Activated naive CD8-positive, alpha-beta T cell treated with anti-CD3 and anti-CD28 coated beads for 36 hours (primary cell): ENCODE results near the gene NAPSA. TPM values are rescaled to one million over a fixed set of nuclear protein-coding genes. Genes with fewer than 3 reads are reported as not detected.
"Not testable (repeated sequence)": the region's sequence is repeated elsewhere in the genome, so short reads cannot be mapped to it uniquely, and the experiment has no call there.

Experiments
- DNase-seq: peaks from one replicate; pipeline ENCODE4 v3.0.0; 2021
- H3K27ac Mint-ChIP-seq: one replicate; pipeline ENCODE4 v1.8.0; 2022; ENCODE audit warnings: mild to moderate bottlenecking, moderate library complexity, mixed read lengths
- H3K27me3 Mint-ChIP-seq: one replicate; pipeline ENCODE4 v1.8.0; 2022; ENCODE audit warnings: mild to moderate bottlenecking, mixed read lengths
- H3K36me3 Mint-ChIP-seq: one replicate; pipeline ENCODE4 v1.8.0; 2021; ENCODE audit warnings: mild to moderate bottlenecking, mixed read lengths
- H3K4me1 Mint-ChIP-seq: one replicate; pipeline ENCODE4 v1.8.0; 2021; ENCODE audit warnings: mixed read lengths
- H3K4me3 Mint-ChIP-seq: one replicate; pipeline ENCODE4 v1.8.0; 2022; ENCODE audit warnings: mild to moderate bottlenecking, moderate library complexity, mixed read lengths
- H3K9me3 Mint-ChIP-seq: one replicate; pipeline ENCODE4 v1.8.0; 2022; ENCODE audit warnings: mixed read lengths
- total RNA-seq, 2 experiments: library from RNA; stranded (reverse); gene quantifications; one replicate each; pipeline ENCODE4 v1.2.3, GENCODE V29; 2021

NAPSA gene
- total RNA-seq, 2 experiments from 2014 or later: 16.1 to 18.1 TPM

- peaks cover 50% of the 10 kb centered on the region for H3K4me1 Mint-ChIP-seq
- DNase-seq: no peak
- peaks cover 8% of the 10 kb centered on the region for H3K9me3 Mint-ChIP-seq
- H3K36me3 Mint-ChIP-seq: peaks cover 10% of the 10 kb centered on the region
- H3K27ac Mint-ChIP-seq: no peak overlapping the region
- H3K27me3 Mint-ChIP-seq: peaks cover 72% of the 10 kb centered on the region
- no peak overlapping the region for H3K4me3 Mint-ChIP-seq
Observed at GRCh38 chr19:50332244-50333038, 33.0 kb downstream of the NAPSA start.

DNA sequence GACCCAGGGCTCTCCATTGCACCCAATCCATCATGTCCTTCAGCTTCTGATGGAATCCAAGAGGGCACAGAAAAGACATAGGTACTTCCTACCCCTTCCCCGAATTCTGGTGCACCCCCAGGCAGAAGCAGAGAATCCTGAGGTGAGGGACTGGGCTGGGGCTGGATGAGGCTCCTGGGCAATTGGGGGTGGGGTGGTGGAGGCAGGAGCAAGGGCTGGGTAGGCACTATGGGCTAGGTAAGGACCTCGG, 33.5 kb downstream of the NAPSA start:
- H3K27ac Mint-ChIP-seq: no peak overlapping the region
- peaks cover 8% of the 10 kb centered on the region for H3K9me3 Mint-ChIP-seq
- peaks cover 10% of the 10 kb centered on the region for H3K36me3 Mint-ChIP-seq

GRCh38 chr19:50331221-50331993, 34.0 kb downstream of the NAPSA start:
- Mint-ChIP-seq H3K27me3 (peaks cover 78% of the 10 kb centered on the region), H3K36me3 (peaks cover 10% of the 10 kb centered on the region), H3K4me1 (peaks cover 56% of the 10 kb centered on the region), H3K27ac (no peak overlapping the region), H3K4me3 (peak overlapping the region; percentile 55), H3K9me3 (peaks cover 8% of the 10 kb centered on the region)
- DNase-seq: no peak

More for the DNA sequence above, 33.5 kb downstream of the NAPSA start:
- Mint-ChIP-seq H3K27me3 (peaks cover 73% of the 10 kb centered on the region), H3K4me3 (peak overlapping the region; percentile 0), H3K4me1 (peaks cover 54% of the 10 kb centered on the region)
- no peak for DNase-seq

DNA sequence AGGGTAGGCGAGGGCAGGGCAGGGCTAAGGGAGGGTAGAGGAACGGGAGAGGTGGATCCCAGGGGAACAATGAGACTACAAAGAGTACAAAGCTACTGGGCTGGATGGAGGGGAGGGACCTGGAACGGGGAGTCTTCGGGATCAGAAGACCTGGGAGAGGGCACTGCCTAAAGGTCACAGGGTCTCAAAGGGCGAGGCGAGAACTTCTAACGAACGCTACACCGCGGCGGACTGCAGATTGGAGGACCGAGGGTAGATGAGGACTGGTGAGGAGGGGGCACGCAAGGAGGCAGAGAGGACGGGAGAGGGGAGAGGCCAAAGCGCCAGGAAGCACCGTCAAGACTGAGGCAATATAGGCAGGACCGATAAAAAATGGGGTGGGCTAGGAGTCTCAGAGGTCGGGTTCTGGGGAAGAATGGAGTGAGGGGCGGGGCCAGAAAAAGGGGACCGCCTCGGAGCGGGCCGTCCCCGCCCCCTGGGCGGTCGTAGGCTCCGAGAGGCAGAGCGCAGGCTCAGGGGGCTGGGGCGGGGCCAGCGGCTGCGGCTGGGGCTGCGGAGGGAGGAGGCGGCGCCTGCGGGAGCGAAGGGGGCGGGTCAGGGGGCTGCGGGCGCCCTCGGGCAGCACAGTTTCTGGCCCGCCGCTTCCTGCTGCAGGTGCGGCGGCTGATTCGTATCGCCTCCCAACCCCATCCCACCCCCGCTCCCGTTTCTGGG, 34.9 kb downstream of the NAPSA start:
- Mint-ChIP-seq H3K27ac (no peak overlapping the region), H3K4me1 (peaks cover 54% of the 10 kb centered on the region), H3K4me3 (peak overlapping the region; percentile 60), H3K27me3 (peaks cover 84% of the 10 kb centered on the region), H3K36me3 (peaks cover 10% of the 10 kb centered on the region), H3K9me3 (peaks cover 8% of the 10 kb centered on the region)
- peak; percentile 87 for DNase-seq

DNA sequence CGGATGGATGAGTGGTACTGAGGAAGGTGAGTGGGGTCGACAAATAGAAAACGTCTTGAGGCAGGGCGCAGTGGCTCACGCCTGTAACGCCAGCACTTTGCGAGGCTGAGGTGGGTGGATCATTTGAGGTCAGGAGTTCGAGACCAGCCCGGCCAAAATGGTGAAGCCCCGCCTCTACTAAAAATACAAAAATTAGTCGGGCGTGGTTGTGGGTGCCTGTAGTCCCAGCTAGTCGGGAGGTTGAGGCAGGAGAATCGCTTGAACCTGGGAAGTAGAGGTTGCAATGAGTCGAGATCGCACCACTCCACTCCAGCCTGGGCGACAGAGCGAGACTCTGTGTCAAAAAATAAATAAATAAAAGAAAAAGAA, 35.5 kb downstream of the NAPSA start:
- H3K4me3 Mint-ChIP-seq: peak overlapping the region; percentile 71
- not testable (repeated sequence) for H3K36me3 Mint-ChIP-seq, DNase-seq, H3K9me3 Mint-ChIP-seq
- peaks cover 81% of the 10 kb centered on the region for H3K27me3 Mint-ChIP-seq
- H3K4me1 Mint-ChIP-seq: peaks cover 49% of the 10 kb centered on the region
- H3K27ac Mint-ChIP-seq: peak overlapping the region; percentile 73

GRCh38 chr19:50329146-50329925, 36.1 kb downstream of the NAPSA start, which contains the start of gene KCNC3:
TSS of gene KCNC3 (minus strand) at chr19:50329377. CDS start at chr19:50329082, 295 bp downstream.
- peak within 1 kb of the TSS; percentile 71 for H3K4me3 Mint-ChIP-seq
- peaks cover 8% of the 10 kb centered on the region for H3K9me3 Mint-ChIP-seq
- peak within 1 kb of the TSS; percentile 73 for H3K27ac Mint-ChIP-seq
- peaks cover 81% of the 10 kb centered on the region for H3K27me3 Mint-ChIP-seq
- peaks cover 49% of the 10 kb centered on the region for H3K4me1 Mint-ChIP-seq
- DNase-seq: peak; percentile 86
- H3K36me3 Mint-ChIP-seq: peaks cover 10% of the 10 kb centered on the region

DNA sequence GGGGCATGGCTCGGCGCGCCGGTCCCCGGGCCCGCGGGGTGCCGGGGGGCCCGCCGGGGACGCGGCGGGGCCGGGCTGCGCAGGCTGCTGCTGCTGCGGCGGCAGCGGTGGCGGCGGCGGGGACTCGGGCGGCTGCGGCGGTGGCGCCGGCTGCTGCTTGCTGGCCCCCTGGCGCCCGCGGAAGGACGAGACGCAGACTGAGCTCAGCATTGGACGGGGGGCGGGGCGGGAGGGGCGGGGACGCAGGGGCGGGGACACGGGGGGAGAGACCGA, 36.6 kb downstream of the NAPSA start:
- Mint-ChIP-seq H3K27me3 (peaks cover 76% of the 10 kb centered on the region), H3K9me3 (peaks cover 8% of the 10 kb centered on the region), H3K36me3 (peaks cover 10% of the 10 kb centered on the region), H3K4me3 (no peak overlapping the region), H3K4me1 (peaks cover 44% of the 10 kb centered on the region), H3K27ac (no peak overlapping the region)
- no peak for DNase-seq

GRCh38 chr19:50328224-50328872, 37.1 kb downstream of the NAPSA start:
- Mint-ChIP-seq H3K4me1 (peaks cover 40% of the 10 kb centered on the region), H3K9me3 (peaks cover 8% of the 10 kb centered on the region), H3K4me3 (no peak overlapping the region), H3K36me3 (peaks cover 10% of the 10 kb centered on the region), H3K27me3 (peaks cover 79% of the 10 kb centered on the region), H3K27ac (no peak overlapping the region)
- DNase-seq: peak; percentile 27

DNA sequence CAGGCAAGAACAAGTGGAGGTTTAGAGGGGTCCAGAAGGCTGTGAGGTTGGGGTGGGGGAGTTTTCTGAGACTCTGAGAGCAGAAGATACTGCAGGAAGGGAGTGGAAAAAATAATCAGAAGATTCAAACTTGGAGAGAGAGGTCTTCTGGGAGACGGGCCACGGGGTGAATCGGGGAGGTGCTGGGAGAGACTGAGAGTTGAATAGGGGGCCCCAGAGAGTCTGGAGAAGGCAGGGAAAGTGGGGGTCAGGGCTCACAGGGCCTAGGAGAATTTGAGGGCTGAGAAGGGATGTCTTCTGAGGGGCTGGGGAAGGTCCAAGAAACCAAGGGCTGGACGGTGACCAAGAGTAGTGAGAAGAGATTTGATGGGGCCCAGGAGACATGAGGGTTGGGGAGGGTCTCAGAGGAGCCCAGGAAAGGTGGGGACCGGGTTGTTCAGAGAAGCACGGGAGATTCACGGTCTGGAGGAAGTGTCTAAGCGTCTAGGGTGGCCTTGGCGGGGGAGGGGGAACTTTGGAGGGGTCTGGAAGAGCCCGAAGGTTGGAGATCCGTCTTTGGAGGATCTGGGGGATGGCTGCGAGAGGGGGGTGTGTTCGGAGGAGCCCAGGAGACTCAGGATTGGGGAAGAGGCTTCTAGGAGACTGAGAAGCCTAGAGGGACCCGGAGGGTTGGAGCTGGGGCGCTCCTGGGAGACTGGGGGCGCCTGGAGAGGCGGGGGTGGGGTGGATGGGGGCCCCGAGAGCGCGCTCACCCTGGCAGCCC, 37.8 kb downstream of the NAPSA start:
- Mint-ChIP-seq H3K4me3 (peak overlapping the region; percentile 42), H3K27me3 (peaks cover 77% of the 10 kb centered on the region), H3K27ac (no peak overlapping the region), H3K9me3 (peaks cover 8% of the 10 kb centered on the region), H3K36me3 (peaks cover 10% of the 10 kb centered on the region), H3K4me1 (peaks cover 37% of the 10 kb centered on the region)
- no peak for DNase-seq

DNA sequence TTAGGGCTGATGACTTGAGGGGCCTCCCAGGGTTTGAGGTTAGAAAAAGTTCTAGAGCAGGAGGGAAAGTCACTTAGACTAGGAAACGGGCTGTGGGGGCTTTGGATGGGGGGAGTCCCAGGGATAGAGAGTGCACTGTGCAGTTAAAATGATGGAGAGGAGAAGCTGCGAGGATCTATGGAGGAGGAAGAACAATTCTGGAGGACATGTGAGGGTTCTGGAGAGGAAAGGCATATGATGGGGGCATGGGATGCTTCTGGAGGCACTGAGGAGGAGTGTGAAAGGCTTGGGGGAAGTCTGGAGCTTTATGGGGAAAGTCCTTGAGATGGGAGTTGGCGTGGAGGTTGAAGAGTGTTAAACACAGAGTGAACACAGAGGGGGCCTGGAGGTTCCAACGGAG, 38.4 kb downstream of the NAPSA start:
- Mint-ChIP-seq H3K27ac (no peak overlapping the region), H3K9me3 (peaks cover 8% of the 10 kb centered on the region), H3K4me1 (peaks cover 34% of the 10 kb centered on the region), H3K36me3 (peaks cover 10% of the 10 kb centered on the region), H3K4me3 (no peak overlapping the region), H3K27me3 (peaks cover 71% of the 10 kb centered on the region)
- DNase-seq: no peak

DNA sequence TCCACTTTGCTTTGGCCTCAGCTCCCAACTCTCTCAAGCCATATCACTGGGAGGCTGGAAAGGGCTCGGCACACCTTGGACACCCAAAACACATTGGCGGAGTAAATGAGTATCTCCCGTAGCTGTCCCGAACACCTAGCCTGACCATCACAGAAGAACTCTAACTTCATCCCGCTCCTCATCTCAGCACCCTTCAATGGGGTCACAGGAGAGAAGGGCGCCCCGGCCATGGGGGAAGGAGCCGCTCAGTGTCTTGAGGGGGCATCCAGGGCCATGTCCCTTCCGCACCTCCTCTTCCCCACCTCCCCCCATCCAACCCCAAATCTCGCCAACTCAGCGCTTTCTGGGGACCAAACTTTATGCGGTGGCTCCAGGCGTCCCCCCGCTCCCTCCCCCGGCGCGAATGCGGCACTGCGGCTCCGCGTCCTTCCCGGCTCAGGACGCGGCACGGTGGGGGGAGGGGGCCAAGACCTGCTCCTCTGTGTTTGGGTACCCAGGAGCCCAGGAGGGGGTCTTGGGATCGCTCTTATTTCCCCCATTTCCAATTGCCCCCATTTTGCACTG, 39.3 kb downstream of the NAPSA start:
- Mint-ChIP-seq H3K27ac (no peak overlapping the region), H3K4me3 (no peak overlapping the region), H3K9me3 (peaks cover 8% of the 10 kb centered on the region), H3K4me1 (peaks cover 27% of the 10 kb centered on the region), H3K36me3 (peaks cover 10% of the 10 kb centered on the region), H3K27me3 (peaks cover 67% of the 10 kb centered on the region)
- no peak for DNase-seq

DNA sequence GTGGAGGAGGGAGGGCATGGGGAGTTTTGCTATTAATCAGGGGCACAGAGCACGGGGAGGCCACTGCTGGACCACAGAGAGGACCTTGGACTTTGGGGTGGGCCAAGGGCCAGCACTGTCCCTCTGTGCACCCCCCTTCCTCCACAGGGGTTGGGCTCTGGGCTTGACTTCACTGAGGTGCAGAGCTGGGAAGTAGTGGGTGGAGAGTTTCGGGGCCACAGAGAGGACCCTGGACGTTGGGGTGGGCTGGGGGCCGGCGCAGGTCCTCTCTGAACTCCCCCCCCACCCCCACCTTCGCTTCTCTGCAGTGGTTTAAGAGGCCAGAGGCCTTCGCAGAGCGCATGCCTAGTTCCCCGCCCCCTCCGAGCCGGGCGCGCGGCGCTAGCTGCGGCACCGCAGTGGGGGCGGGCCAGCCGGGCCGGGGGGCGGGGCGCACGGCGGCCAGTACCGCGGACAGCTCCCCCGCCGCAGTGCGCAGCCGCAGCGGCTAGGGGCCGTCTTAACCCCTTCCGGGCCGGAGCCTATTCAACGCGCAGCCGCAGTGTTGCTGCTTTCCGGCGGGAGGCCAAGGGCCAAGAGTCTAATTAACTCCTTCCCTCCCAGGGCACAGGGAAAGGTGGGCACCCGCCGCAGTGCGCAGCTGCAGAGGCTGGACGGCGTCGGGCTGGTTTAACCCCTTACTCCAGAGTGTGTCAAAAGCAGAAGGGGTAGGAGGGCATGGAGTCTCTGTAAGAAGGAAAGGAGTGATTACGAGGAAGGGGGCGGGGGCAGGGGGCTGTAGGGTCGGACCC, 39.9 kb downstream of the NAPSA start:
- Mint-ChIP-seq H3K27ac (no peak overlapping the region), H3K4me3 (no peak overlapping the region), H3K36me3 (peaks cover 9% of the 10 kb centered on the region), H3K9me3 (peaks cover 8% of the 10 kb centered on the region), H3K27me3 (peaks cover 67% of the 10 kb centered on the region), H3K4me1 (peaks cover 24% of the 10 kb centered on the region)
- DNase-seq: peak; percentile 83

DNA sequence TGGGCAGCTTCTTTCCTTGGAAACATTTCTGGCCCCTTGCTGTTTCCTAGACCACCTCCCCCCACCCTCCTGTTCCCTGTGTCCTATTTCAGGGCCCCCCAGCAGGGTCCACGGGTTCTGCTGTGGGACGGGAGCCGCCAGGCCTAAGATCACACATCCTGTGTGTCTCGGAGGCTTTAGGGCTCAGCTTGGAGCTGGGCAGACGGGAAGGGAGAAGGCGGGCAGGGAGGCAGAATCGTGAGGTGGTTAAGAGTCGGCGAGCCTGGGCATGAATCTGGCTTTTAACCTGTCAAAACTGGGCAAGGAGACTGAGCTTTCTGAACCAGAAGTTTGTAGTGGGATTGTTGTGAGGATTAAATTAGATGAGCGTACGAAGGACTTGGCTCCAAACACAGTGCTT, 41.1 kb downstream of the NAPSA start:
- peaks cover 12% of the 10 kb centered on the region for H3K4me1 Mint-ChIP-seq
- H3K9me3 Mint-ChIP-seq: peaks cover under 1% of the 10 kb centered on the region
- H3K4me3 Mint-ChIP-seq: no peak overlapping the region
- H3K27ac Mint-ChIP-seq: no peak overlapping the region
- H3K27me3 Mint-ChIP-seq: peaks cover 62% of the 10 kb centered on the region
- no peak for DNase-seq
- H3K36me3 Mint-ChIP-seq: peaks cover under 1% of the 10 kb centered on the region
